HCT116 (cell line): Measurements from ENCODE around the gene MBP. TPM values are rescaled to one million over a fixed set of nuclear protein-coding genes. Genes with fewer than 3 reads are reported as not detected.
"Not testable (repeated sequence)": the region's sequence is repeated elsewhere in the genome, so short reads cannot be mapped to it uniquely, and the experiment has no call there.

ENCODE experiments used
- ATAC-seq: fragments of 200-7000 bp; cut with Tn5 transposase; 2 replicates; pipeline ENCODE4 v1.9.1; 2020; ENCODE audit warnings: mild to moderate bottlenecking, moderate library complexity
- BruUV-seq: library from RNA; stranded (reverse); fragments of 400-500 nt; replicated peaks from 2 replicates; lab custom pipeline; 2021; lab: Mats Ljungman, UMichigan
- CTCF ChIA-PET: fragments of 300-600 bp; sonication (Branson Sonifier 250); formaldehyde crosslinking; loops from one replicate; lab custom pipeline; 2021; ENCODE audit warnings: antibody characterized with exemption; lab: Charles Lee
- POLR2A ChIA-PET: fragments of 300-600, 350-600 bp; sonication (Branson Sonifier 250); formaldehyde crosslinking; loops from one replicate; lab custom pipeline; 2021; ENCODE audit warnings: antibody characterized with exemption; lab: Charles Lee
- RAD21 ChIA-PET, 2 experiments: fragments of 300-600 bp; sonication (Branson Sonifier 250); formaldehyde crosslinking; loops; one replicate each; lab custom pipeline; 2023; ENCODE audit warnings: low total read pairs in 2 of 2; ENCODE audit not compliant: uncharacterized antibody in 2 of 2, unreplicated experiment in 2 of 2, low non-redundant PET in 1 of 2; lab: Charles Lee
- DNase-seq: peaks from one replicate; pipeline ENCODE4 v3.0.0-alpha.2; 2010; ENCODE audit warnings: low read depth, low spot score
- H2AFZ ChIP-seq: fragments of 200-600 bp; shearing (Covaris generic), sonication (generic); 2 replicates; pipeline ENCODE4 v1.6.1; 2017; ENCODE audit warnings: low read depth, mixed run types, mixed read lengths, antibody characterized with exemption, low read length; ENCODE audit not compliant: poor library complexity, severe bottlenecking
- H3K27ac ChIP-seq: 2 replicates; pipeline ENCODE4 v1.5.1; 2012; ENCODE audit warnings: low read depth, low read length
- H3K27me3 ChIP-seq: fragments of 200-600 bp; sonication (generic); 2 replicates; pipeline ENCODE4 v1.6.1; 2016; ENCODE audit warnings: mixed run types, low read length, mixed read lengths; ENCODE audit not compliant: insufficient read depth
- H3K36me3 ChIP-seq, 2 experiments: fragments of 200-500 bp in 1 of 2; fragments of 200-600 bp in 1 of 2; sonication (Bioruptor generic) in 1 of 2; sonication (generic) in 1 of 2; 2 replicates each; pipeline versions ENCODE4 v1.5.1 to v1.6.1; 2014 to 2016; ENCODE audit warnings: low read length in 2 of 2, inconsistent platforms in 1 of 2, mixed read lengths in 1 of 2, mixed run types in 1 of 2; ENCODE audit not compliant: insufficient read depth in 2 of 2, control insufficient read depth in 1 of 2
- H3K4me1 ChIP-seq, 2 experiments: fragments of 200-600 bp in 1 of 2; sonication (generic) in 1 of 2; 2 replicates each; pipeline versions ENCODE4 v1.5.1 to v1.6.1; 2012 to 2017; ENCODE audit warnings: low read length in 2 of 2, inconsistent platforms in 1 of 2, mild to moderate bottlenecking in 1 of 2, mixed read lengths in 1 of 2, mixed run types in 1 of 2, moderate library complexity in 1 of 2; ENCODE audit not compliant: insufficient read depth in 2 of 2, control insufficient read depth in 1 of 2
- H3K4me2 ChIP-seq: fragments of 200-600 bp; sonication (generic); 2 replicates; pipeline ENCODE4 v1.6.1; 2017; ENCODE audit warnings: mixed run types, low read length, mixed read lengths
- H3K4me3 ChIP-seq, 2 experiments: fragments of 200-600 bp in 1 of 2; sonication (generic) in 1 of 2; replicated peaks in 1 of 2; 2 replicates each; pipeline ENCODE4 v1.5.1; 2011 to 2016; ENCODE audit warnings: low read length in 2 of 2, control low read depth in 1 of 2, low read depth in 1 of 2, mild to moderate bottlenecking in 1 of 2, mixed read lengths in 1 of 2, mixed run types in 1 of 2
- H3K79me2 ChIP-seq: fragments of 200-600 bp; sonication (generic); 2 replicates; pipeline ENCODE4 v1.6.1; 2017; ENCODE audit warnings: mild to moderate bottlenecking, mixed run types, low read length, moderate library complexity, mixed read lengths; ENCODE audit not compliant: insufficient read depth
- H3K9ac ChIP-seq: fragments of 200-600 bp; sonication (generic); 2 replicates; pipeline ENCODE4 v1.6.1; 2016; ENCODE audit warnings: low read length, mixed read lengths
- H3K9me2 ChIP-seq: fragments of 200-600 bp; sonication (generic), shearing (Covaris generic); 2 replicates; pipeline ENCODE4 v1.6.1; 2017; ENCODE audit warnings: mixed run types, mild to moderate bottlenecking, moderate library complexity; ENCODE audit not compliant: insufficient read depth
- H3K9me3 ChIP-seq, 2 experiments: fragments of 200-500 bp in 1 of 2; fragments of 200-600 bp in 1 of 2; sonication (Bioruptor generic) in 1 of 2; sonication (generic) in 1 of 2; 2 replicates each; pipeline ENCODE4 v1.6.1; 2014 to 2017; ENCODE audit warnings: low read length in 2 of 2, mixed read lengths in 2 of 2, inconsistent platforms in 1 of 2, low read depth in 1 of 2, mild to moderate bottlenecking in 1 of 2, mixed run types in 1 of 2, moderate library complexity in 1 of 2; ENCODE audit not compliant: control insufficient read depth in 1 of 2, insufficient read depth in 1 of 2
- H4K20me1 ChIP-seq: fragments of 200-600 bp; sonication (generic), shearing (Covaris generic); 2 replicates; pipeline ENCODE4 v1.6.1; 2017; ENCODE audit warnings: mixed run types, mild to moderate bottlenecking, moderate library complexity; ENCODE audit not compliant: insufficient read depth
- ATF3 ChIP-seq: IDR thresholded peaks from 2 replicates; pipeline ENCODE4 v1.6.1; 2012
- CEBPB ChIP-seq: IDR thresholded peaks from 2 replicates; pipeline ENCODE4 v1.6.1; 2012; ENCODE audit warnings: low read depth
- CTCF ChIP-seq, 3 experiments: fragments of 200-600 bp in 1 of 3; sonication (generic) in 1 of 3; IDR thresholded peaks in 2 of 3; conservative IDR thresholded peaks in 1 of 3; 2 replicates each; pipeline ENCODE4 v1.5.1; 2012 to 2017; ENCODE audit warnings: low read depth in 2 of 3, low read length in 2 of 3, antibody characterized with exemption in 1 of 3, borderline replicate concordance in 1 of 3, control low read depth in 1 of 3, mild to moderate bottlenecking in 1 of 3, mixed read lengths in 1 of 3, mixed run types in 1 of 3, moderate library complexity in 1 of 3; ENCODE audit not compliant: insufficient read depth in 1 of 3
- EZH2phosphoT487 ChIP-seq: fragments of 200-600 bp; IDR thresholded peaks from 2 replicates; pipeline ENCODE4 v1.6.1; 2018; ENCODE audit warnings: antibody characterized with exemption, borderline replicate concordance
- FOSL1 ChIP-seq: IDR thresholded peaks from 2 replicates; pipeline ENCODE4 v1.6.1; 2012; ENCODE audit warnings: low read depth
- JUND ChIP-seq: IDR thresholded peaks from 2 replicates; pipeline ENCODE4 v1.6.1; 2012
- MAX ChIP-seq: IDR thresholded peaks from 2 replicates; pipeline ENCODE4 v1.6.1; 2012
- POLR2AphosphoS5 ChIP-seq: IDR thresholded peaks from 2 replicates; pipeline ENCODE4 v1.6.1; 2011; ENCODE audit warnings: mild to moderate bottlenecking, low read depth, low read length, moderate library complexity
- SIN3A ChIP-seq: IDR thresholded peaks from 2 replicates; pipeline ENCODE4 v1.6.1; 2012; ENCODE audit warnings: low read depth
- SRF ChIP-seq: IDR thresholded peaks from 2 replicates; pipeline ENCODE4 v1.6.1; 2012; ENCODE audit warnings: low read depth
- intact Hi-C: fragments of 100-400 bp; cut with micrococcal nuclease; formaldehyde crosslinking; loops from 2 replicates; pipeline ENCODE4 v1.10.0; 2022
- total RNA-seq: library from RNA; stranded (reverse); gene quantifications from one replicate; pipeline ENCODE4 v1.2.1, GENCODE V29; 2021; ENCODE audit not compliant: unreplicated experiment

MBP gene
- total RNA-seq, 1 experiment from 2014 or later, result 34.9 TPM

GRCh38 chr18:76992226-76993084 is 140.1 kb downstream of the MBP start (continued):
- TF ChIP-seq MAX (no peak), JUND (no peak), EZH2phosphoT487 (no peak), ATF3 (no peak), SIN3A (no peak), SRF (no peak), FOSL1 (no peak), CTCF (IDR thresholded peaks at IDR 0.05 in 2 of 3, conservative IDR thresholded peaks at IDR 0.05 in 1 of 3; ENCODE audit: borderline replicate concordance in 1 of 3, insufficient read depth in 1 of 3, low read depth in 2 of 3, low read length in 2 of 3) (no peak), POLR2AphosphoS5 (no peak)
- TF ChIP-seq, all 23 proteins: peak for 0

DNA sequence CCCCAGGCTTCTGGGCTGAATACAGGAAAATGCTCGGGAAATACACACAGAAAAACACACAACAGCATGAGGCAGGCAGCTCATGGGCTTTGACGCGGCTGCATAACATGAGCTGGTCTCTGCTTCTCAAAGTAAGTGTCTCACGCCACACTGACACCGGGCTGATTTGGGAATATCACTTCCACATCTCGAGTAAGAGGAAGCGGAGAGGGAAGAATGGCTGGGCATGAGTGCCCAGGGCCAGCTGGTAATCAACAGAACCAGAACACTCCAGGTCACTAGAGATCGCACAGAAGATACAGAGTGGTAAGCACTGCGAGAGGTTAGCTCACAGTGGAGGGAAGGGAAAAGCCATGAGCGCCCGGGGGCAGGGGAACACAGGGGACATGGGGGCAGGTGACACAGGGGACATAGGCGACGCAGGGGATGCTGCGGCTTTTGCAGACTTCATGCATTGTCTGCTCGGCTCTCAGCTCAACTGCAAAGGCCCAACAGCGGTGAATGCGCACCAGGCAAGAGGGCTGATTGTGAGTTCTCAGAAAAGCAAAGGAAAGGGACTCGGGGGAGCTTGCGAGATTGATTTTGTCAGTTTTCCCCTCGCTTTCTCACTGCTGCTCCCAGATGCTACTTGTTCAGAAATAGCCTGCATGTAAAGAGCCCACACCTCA is 141.4 kb downstream of the MBP start:
- H3K4me3 ChIP-seq, result no peak overlapping the region
- ChIA-PET POLR2A (no interaction called here), CTCF (interaction anchor here (1.0 kb wide), 1 partner anchor 9 kb away, joined by 3 read pairs; no protein-coding TSS in a partner anchor)
- no TSS peak for BruUV-seq
- no peak overlapping the region for H2AFZ ChIP-seq
- H3K9me3 ChIP-seq, result no peaks in the 10 kb centered on the region
- no peaks in the 10 kb centered on the region for H4K20me1 ChIP-seq
- TF ChIP-seq CEBPB, result no peak
- TF ChIP-seq, all 23 proteins: peak for 0
- Histone ChIP-seq H3K27ac (no peak overlapping the region), H3K36me3 (no peaks in the 10 kb centered on the region), H3K79me2 (no peaks in the 10 kb centered on the region), H3K9me2 (no peaks in the 10 kb centered on the region), H3K4me1 (no peaks in the 10 kb centered on the region), H3K4me2 (no peak overlapping the region), H3K27me3 (0 out of 2 replicates have a peak, but pooled peaks cover 9% of the 10 kb centered on the region), H3K9ac (no peak overlapping the region)
- DNase-seq (no peak), ATAC-seq (no peak)
- RAD21 ChIA-PET, result no interaction called here
- intact Hi-C loops, result no loop called here

GRCh38 chr18:76990343-76991020 is 142.1 kb downstream of the MBP start:
- H2AFZ ChIP-seq, H3K27me3 ChIP-seq, H3K9me3 ChIP-seq, H3K9me2 ChIP-seq, H4K20me1 ChIP-seq, H3K36me3 ChIP-seq, intact Hi-C loops, DNase-seq, BruUV-seq, H3K4me3 ChIP-seq, CTCF ChIA-PET, POLR2A ChIA-PET, H3K27ac ChIP-seq, H3K79me2 ChIP-seq, H3K4me1 ChIP-seq, RAD21 ChIA-PET, H3K9ac ChIP-seq, ATAC-seq, H3K4me2 ChIP-seq: not testable (repeated sequence)
